ENCODE results near the gene LPAR3.
"Not testable (repeated sequence)": the region's sequence is repeated elsewhere in the genome, so short reads cannot be mapped to it uniquely, and the experiment has no call there.

The LPAR3 gene

GRCh38 chr1:84892705-84893618 lies at the start of gene LPAR3:
Gene LPAR3, minus strand, starts transcription at chr1:84893206. Its CDS starts 27,086 bp downstream, at chr1:84866120.
- DNase-seq: peak; percentile 27

GRCh38 chr1:84941843-84942242 lies 48.8 kb upstream of the LPAR3 start:
- DNase-seq: no peak

- DNase-seq: no peak
Observed at GRCh38 chr1:84940481-84940880, 47.5 kb upstream of the LPAR3 start.

- DNase-seq: no peak
Observed at GRCh38 chr1:84939761-84940160, 46.8 kb upstream of the LPAR3 start.

- peak; percentile 36 for DNase-seq
Observed at GRCh38 chr1:84939151-84939550, 46.1 kb upstream of the LPAR3 start.

- peak; percentile 60 for DNase-seq
Observed at GRCh38 chr1:84936116-84936810, 43.3 kb upstream of the LPAR3 start.

GRCh38 chr1:84933011-84933611 lies 40.1 kb upstream of the LPAR3 start:
- no peak for DNase-seq

- no peak for DNase-seq
Observed at GRCh38 chr1:84930831-84931230, 37.8 kb upstream of the LPAR3 start.

- DNase-seq: no peak
Observed at GRCh38 chr1:84930329-84930728, 37.3 kb upstream of the LPAR3 start.

- no peak for DNase-seq
Observed at GRCh38 chr1:84929581-84929980, 36.6 kb upstream of the LPAR3 start.

- DNase-seq: no peak
Observed at GRCh38 chr1:84928979-84929378, 36.0 kb upstream of the LPAR3 start.

- DNase-seq: no peak
Observed at GRCh38 chr1:84923317-84923716, 30.3 kb upstream of the LPAR3 start.

- DNase-seq: no peak
Observed at GRCh38 chr1:84920159-84920558, 27.2 kb upstream of the LPAR3 start.

- DNase-seq: no peak
Observed at GRCh38 chr1:84919461-84919970, 26.5 kb upstream of the LPAR3 start.

- DNase-seq: no peak
Observed at GRCh38 chr1:84918726-84919336, 25.8 kb upstream of the LPAR3 start.

GRCh38 chr1:84916897-84917296 lies 23.9 kb upstream of the LPAR3 start:
- no peak for DNase-seq

GRCh38 chr1:84913555-84913892 lies 20.5 kb upstream of the LPAR3 start:
- no peak for DNase-seq

- DNase-seq: no peak
Observed at GRCh38 chr1:84912726-84913554, 19.9 kb upstream of the LPAR3 start.

GRCh38 chr1:84908746-84909464 lies 15.9 kb upstream of the LPAR3 start:
- DNase-seq: not testable (repeated sequence)

- DNase-seq: peak; percentile 77
Observed at GRCh38 chr1:84907095-84907827, 14.3 kb upstream of the LPAR3 start.

GRCh38 chr1:84902727-84903126 lies 9.7 kb upstream of the LPAR3 start:
- DNase-seq: not testable (repeated sequence)

All from fibroblast of skin of right biceps (primary cell).